ENCODE data around the gene TMEM121B.

Gene TMEM121B

DNA sequence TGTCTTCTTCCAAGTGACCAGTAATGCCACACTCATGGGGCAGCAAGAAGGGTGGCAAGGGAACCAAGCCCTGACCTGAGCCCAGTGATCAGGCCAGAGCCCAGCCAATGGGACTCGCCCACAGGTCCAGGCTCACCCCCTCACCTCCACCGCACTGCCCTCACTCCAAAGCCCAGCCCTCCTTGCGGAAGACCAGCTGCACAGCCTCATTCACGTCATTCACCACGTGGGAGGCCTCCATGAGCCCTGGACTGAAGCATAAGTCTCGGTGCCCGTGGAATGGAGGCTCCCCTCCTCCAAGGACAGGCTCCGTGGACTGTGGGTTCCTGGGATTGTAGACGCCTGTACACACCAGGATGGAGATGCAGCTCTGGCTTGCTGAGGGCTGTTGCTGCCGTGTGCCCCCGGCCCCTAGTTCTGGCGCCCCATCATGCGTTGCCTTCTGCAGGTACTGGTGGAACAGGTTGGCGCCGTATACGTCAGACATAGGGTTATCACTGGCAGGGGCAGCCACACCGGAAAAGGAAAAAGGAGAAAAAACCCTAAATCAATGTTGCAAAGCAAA is 16.8 kb upstream of the TMEM121B start:
- no peak for DNase-seq

DNA sequence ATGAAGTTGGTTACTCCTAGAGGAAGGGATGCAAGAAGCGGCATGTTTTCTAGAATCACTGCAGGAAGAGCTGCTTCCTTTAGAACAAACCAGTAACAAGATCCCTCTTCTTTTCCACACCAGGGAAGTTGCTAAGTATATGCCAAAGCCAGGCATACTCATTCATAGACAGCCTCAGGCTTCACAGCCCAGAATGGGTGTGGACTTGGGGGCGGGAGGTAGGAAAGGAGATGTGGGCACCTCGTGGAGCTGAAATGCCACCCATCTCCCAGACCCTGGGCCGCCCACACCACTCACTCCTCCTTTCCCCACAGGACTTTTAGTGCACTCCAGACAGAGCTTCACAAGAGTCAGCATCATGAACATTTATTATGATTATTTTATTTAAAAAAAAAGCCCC is 16.0 kb upstream of the TMEM121B start:
- no peak for DNase-seq

DNA sequence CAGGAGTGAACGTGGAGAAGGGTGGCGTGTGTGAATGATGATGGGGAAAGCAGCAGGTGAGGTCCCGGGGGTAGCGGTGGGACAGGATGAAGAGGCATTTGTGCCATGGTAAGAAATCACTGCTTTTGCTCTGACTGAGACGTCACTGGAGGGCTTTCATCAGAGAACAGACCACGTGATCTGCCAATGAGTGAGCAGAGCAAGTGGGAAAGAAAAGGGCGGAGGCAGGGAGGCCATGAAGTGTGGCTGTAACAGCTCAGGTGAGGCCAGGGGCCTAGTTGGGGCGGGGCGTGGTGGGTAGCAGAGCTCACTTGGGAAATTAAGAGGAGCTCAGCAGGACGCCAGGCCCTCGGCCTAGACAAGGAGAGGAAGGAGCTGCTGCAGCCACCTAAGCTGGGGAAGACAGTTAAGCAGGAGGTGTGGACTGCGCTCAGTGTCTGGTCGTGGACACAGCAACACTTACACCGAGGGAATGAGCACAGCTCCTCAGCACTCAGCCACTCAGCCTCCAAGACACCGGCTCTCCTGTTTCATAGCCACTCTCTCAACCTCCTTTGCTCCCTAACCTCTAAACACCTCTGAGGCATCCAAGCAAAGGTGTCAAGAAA is 14.1 kb upstream of the TMEM121B start:
- DNase-seq = no peak

DNA sequence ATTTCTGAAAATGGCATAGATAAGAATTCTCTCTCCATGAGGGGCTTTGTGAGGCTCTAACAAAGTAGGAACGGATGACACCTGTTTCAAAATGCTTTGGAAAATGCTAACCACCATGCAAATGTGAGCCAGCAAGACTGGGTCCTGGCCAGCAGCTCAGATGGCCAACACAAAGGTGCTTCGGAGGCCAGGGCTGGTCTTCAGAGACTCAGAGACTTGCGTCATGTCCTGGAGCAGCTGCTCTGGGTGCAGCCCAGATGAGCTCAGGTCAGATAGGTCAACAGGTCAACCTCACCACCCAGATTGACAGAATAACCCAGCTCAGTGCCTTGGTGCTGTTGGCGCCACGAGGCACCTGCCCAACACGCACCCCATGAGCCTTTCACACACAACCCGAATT is 12.0 kb upstream of the TMEM121B start:
- no peak for DNase-seq

DNA sequence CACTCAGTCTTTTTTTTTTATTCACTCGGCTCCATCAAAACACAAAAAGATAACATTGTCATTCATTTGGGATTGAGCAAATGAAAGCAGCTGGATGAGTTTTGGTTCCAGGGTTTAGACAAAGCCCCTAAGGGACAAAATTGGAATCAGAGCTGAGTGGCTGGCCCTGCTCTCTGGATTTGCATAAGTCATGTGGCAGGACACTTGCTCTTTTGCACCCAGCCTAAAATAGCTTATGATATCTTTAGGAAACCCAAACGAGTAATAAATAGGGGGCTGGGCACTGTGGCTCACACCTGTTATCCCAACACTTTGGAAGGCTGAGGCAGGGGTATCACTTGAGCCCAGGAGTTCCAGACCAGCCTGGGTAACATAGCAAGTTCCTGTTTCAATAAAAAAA is 11.0 kb upstream of the TMEM121B start:
- no peak for DNase-seq

DNA sequence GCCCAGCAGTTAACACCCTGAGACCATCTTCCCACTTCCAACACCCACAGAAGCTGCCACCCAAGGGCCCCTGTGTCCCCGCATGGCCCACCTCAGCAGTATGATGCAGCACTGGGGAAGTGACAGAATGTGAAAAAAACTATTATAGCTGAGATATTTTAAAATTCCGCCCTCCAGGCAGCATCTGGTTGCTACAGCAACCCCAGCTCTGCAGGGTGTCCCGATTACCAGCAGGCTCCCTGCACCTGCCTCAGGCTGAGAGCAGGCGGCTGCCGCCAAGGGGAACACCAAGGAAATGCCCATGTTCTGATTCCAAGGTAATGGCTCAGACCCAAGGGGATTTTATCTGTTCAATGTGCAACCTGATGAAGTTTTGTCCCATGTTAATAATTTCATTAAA is 10.5 kb upstream of the TMEM121B start:
- DNase-seq = no peak

DNA sequence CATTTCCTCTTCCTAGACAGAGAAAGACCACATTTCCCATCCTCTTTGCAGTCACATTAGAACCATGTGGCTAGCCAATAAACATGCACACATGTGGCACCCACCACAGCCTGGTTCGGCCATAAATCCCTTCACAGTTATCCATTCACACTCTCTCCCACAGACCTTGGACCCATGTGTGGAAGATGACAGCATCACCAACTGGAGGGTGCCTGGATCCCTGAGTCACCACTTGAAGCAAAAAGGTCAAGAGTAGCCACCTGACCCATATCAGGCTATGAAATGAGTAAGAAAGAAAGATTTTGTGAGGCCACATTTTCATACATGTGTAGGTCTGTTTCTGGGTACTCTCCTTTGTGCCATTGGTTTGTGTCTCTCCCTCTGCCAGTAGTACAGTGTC is 9.0 kb upstream of the TMEM121B start:
- no peak for DNase-seq

DNA sequence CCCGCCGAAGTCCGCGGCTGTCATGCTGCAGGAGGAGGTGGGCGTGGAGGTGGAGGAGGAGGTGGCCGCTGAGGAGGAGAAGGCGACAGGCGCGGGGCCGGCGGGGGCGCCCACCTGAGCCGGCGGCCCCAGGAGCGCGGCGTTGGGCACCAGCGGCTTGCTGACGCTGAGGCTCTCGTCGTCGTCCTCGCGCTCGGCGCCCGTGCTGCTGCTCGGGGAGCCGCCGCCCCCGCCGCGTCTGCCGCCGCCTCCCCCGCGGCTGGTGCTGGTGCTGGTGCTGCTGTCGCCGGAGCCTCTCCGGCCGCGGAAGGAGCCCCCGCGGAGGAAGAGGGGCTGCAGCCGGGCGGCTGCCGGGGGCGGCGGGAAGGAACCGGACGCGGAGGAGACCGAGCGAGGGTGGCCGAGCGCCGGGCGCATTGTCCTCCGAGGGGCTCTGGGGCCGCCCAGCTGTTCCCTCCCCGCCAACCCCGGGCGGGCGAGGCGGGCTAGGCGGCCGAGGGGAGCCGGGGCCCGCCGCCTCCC is 388 bp downstream of the TMEM121B start:
- DNase-seq = no peak

DNA sequence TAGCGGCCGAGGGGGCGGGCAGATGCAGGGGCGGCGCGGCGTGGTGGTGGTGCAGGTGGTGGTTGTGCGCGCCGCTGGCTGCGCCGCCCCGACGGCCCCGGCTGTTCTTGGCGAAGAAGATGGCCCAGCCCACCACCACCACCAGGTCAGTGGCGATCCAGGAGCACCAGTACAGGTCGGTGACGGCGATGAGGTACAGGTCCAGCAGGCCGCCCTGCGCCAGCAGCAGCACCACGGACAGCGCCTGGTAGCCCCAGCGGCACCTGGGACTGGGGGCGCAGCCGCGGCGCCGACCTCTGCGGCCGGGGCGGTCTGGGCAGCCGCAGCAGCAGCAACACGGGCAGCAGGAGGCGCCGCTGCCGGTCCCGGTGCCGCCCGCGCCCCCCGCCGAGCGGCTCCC is 879 bp downstream of the TMEM121B start:
- DNase-seq = peak; percentile 12

DNA sequence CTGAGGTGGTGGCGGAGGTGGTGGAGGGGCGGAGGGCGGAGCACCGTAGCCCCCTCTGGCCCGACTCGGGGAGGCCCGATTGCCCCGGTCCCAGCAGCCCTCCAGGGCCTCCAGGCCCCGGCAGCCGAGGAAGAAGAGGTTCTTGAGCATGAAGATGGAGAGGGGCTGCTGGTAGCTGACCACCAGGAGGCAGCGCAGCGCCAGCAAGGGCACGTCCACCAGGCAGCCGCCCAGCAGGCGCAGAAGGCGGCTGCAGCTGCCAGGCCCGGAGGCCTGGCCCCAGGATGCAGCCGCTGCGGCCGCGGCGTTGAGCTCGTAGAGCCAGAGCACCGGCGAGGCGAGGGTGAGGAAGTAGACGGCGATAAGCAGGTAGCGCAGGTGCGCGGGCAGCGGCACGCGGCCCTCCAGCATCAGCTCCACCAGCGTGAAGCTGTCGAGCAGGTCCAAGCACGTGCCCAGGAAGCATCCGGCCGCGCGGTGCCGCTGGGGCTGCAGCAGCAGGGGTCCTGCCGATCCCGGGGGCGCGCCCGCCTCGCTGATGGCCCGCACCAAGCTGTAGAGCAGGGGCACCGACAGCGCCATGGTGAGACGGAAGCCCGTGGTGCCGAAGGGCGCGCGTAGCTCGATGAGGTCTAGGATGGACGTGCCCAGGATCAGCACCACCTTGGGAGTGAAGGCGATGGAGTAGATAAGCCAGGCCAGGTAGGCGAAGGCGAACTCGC is 1.5 kb downstream of the TMEM121B start:
- DNase-seq = no peak

DNA sequence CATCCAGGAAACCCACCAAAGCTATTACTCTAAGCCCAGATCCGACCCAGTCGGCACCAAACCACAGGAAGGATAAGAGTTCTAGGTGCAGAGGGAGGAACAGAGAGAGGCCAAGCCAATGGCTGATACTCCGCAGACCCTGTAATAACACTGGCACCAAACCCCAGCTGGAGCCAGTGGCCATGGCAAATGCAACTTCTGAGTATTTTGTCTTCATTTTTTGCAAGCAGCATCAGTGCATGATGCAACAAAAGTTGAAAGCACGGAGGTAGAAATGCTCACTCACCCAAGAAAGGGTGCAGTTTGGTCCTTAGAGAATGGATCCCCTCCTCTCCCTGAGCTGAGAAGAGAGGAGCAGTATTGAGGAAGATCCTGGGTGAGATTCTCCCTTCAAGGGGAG is 2.8 kb downstream of the TMEM121B start:
- no peak for DNase-seq

DNA sequence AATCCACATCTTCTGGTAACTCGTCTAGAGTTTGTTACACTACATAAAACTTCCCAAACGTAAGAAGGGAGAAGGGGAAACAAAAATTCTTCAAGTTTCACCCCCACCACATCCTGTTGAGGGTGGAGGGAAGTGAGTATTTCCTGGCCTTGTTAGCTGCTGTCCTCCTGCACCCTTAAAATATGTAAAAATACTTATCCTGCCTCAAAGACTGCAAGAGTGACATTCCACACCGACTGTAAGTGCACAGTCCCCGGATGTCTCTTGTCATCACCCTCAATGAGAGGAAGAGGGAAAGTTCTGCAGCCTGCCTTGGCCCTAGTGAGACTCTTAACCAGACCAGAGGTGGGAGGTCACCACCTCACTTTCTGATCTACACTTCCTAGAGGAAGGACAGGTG is 3.3 kb downstream of the TMEM121B start:
- DNase-seq = no peak

DNA sequence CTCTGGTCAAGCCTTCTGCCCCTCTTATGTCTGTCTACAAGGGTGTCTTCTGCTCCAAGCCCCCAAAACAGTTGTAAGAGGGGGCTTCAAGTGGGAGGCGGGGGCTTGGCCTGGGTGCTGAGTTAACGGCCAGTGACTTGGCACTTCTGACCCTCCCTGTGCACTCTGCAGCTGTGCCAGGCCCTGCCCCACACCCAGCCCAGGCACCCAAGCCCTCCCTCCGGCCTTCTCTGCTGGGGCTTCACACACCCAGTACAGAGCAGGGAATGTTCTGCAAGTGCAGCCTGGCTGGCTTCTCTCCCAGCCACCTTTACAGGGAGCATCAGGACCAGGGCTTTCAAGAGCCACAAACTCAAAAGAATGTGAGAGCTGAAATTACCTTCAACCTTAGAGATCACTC is 3.8 kb downstream of the TMEM121B start:
- DNase-seq = no peak

DNA sequence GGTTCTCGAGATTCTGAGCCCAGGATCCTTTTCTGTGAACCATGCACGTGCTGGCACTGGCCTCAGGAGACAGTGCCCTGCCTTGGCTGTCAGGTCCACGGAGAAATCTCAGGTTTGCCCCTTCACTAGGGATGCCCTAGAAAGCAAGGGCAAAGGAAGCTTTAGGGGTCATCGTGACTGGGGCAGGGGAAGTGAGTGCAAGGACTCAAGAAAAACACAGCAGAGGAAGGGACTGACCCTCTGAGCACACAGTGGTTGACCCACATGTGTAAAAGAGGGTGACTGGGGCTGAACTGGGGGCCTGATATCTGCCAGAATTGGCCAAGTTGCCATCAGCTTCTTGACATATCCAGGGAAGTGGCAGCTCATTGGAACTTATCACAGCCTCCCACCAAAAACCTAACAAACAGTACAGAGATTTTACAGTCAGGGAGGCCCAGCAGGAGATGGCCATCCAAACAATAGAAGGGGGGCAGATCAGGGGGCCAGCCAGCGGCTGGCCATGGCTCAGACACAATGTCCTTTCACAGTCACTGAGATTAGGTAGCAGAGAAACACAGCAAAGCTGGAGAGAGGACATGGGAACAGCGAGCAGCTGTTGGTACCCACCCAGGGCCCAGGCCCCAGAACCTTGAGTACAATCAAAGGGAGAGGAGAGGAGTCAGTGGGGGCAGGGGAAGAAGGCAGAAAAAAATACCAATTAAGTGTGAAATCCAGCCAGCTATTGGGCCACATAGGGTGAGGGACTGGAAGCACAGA is 4.4 kb downstream of the TMEM121B start:
- no peak for DNase-seq

DNA sequence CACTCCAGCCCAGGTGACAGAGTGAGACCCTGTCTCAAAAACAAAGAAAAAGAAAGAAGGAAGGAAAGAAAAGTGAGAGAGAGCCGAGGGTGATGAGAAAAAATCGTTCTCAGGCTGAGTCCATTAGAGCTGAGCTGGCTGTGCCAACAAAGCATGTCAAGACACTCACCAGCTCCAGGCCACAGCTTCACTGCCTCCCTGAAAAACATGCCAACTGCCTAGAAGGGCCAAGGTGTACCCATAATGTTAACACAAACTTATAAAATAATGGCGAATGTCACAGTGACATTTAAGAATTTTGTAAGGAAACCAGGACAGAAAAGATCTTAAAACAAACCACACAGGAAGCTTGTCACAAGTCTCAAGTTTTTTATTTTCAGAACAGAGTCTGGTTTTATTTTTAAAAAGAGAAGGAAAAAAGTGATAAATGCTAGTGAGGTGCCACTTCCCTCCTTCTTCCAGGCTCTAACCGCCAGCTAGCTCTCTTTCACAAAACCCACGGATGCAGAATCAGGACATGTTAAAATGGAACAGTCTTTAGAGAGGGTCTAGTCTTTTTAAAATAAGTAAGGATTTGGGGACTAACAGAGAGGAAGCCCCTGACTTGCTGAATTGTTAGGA is 5.1 kb downstream of the TMEM121B start:
- DNase-seq = no peak

DNA sequence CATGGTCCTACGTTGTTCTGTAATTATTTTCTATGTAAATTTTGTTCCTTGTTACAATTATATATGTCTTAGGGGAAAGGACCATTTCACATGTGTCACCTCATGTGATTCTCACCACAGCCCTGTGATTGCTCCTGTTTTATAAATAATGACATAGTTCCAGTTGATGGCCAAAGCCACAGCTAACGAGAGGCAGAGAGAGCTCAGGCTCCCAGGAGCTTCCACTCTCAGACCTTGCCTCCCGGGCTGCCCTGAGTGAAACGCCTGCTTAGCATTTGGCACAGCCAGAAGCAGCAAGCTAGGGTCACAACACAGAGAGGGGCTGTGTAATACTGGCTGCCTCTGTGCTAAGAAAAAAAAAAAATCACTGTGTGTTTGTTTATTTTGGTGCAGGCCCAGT is 5.9 kb downstream of the TMEM121B start:
- DNase-seq = no peak

DNA sequence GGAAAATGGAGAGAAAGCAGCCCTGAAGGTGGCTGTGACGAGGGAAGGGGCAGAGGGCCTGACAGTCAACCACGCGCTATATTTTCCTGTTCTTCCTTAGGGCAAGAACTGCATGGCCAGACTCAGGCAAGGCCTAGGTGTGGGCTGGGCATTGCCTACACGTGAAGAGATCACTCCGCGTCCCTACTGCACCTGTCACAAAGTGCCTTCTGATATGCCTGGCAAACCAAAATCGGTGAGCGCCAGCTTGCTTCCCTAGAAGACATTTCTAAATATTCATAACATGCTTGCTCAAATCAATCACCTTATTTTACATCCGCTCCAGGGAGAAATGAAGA is 6.3 kb downstream of the TMEM121B start:
- no peak for DNase-seq

DNA sequence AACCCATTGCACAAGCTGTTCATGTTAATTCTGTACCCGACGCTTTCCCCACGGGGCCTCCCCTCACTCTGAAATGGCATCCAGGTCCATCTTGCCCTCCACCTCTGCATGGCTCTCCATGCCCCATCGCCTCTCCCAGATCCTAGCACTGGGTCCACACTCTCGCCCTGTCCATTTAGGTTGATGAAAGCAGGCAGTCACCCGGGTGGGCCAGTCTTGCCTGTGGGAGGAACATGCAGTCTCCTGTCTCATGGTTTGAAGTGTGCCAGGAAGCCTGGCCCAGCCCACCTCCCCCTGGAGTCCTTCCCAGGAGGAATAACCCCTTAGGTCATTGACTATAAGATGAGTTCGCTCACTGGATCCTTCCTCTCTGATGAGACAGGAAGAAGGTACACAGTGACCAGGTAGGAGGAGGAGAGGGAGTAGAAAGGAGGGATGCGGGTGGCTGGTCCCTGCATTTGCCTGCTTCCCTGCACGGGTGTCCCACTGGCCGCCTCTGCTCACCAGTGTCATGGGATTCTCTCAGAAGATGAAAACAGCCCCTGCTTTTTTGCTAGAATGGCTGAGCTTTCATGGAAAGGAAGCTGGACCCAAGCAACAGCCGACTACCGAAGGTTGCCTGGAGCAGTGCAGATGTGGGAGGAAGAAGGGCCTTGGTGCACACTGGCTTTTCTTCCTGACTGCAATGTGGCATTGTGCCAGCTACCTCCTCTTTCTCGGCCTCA is 6.8 kb downstream of the TMEM121B start:
- DNase-seq = no peak

DNA sequence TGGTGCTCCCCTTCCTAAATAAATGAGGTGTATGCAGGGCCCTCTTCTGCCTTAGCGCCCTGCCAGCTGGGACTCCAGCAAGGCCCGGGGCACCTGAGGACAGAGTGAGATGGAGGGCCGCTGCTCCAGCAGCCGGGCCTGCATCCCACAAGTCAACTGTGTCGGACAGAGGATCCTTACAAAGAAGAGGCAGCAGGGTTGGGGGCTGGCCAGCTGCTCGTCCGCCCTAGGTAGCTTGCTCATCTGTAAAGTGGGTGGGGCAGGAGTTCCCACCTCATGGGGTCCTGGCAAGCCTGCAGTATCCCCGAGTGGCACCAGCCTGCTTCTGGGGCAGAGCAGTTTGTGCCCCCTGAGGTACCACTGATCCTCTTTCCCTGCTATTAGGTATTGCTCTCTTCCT is 7.6 kb downstream of the TMEM121B start:
- no peak for DNase-seq

DNA sequence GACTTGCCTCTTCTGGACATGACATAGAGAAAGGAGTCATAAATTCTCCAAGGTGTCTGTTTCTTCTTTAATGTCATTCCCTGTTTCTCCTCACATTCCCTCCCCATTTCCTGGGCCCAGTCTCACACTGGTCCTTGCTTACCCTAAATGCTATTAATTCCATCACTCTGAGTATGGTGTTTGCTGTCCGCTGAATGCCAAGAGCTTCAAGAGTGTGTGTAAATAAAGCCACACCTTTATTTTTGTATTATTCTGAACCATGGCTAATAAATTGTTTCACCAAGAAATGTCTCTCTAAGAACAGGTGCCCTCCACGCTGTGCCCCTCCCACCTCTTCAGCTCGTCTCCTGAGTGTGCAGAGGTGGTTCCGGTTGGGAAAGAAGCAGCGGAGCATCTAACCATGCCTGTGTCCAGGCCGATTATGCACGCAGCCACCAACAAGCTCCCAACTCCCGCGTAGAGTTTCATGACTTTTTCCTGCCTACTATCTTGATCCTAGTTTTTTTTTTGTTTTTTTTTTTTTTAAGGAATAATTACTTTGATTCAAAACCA is 8.6 kb downstream of the TMEM121B start:
- no peak for DNase-seq

DNA sequence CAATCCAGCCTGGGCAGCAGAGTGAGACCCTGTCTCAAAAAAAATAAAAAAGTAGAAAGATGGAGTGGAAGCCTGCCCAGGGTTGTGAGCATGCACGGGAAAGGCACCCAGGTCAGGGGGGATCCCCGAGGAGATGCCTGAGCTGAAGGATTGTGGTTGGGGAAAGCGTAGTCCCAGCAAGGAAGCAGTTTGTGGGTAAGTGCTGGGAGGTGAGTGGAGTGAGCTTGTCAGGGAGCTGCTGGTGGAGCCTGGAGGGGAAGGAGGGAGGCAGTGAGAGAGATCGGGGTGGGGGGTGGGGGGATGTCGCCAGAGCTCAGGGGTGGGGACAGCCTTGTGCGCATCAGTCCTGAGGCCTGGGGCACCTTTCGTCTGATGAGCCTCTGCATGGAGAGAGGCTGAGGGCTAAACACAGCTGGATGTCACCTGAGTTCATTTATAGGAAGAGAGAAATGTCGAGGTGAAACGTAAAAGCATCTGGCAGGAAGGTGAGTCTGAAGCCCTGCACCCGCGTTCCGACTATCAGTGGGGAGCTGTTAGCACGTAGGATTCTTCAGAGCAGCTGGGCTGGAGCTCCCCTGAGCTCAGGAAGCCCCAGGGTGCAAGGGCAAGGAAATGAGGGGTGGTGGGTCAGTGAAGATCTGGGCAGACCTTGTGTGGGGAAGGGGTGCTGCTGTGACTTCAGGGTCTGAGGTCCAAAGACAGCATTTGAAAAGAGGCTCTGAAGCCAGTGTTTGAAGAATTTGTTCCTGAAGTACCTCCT is 10.2 kb downstream of the TMEM121B start:
- no peak for DNase-seq

DNA sequence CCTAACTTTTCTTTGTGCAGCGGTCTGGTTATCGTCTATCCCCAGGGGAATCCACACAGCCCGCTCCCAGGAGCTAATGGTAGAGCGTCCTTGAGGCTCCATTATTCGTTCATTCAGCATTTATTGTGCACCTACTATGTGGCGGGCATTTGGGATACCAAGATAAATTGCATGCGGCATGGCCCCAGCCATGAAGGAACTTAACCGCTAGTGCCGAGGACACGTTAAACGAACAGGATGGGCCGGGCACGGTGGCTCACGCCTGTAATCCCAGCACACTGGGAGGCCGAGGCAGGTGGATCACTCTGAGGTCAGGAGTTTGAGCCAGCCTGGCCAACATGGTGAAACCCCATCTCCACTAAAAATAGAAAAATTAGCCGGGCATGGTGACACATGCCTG is 11.2 kb downstream of the TMEM121B start:
- DNase-seq = no peak
